HepG2 (cell line): Measurements from ENCODE around the gene RPTOR. TPM values are rescaled to one million over a fixed set of nuclear protein-coding genes. Genes with fewer than 3 reads are reported as not detected.

Experiments
- HDAC1 ChIP-seq: sonication (generic); formaldehyde crosslinking; IDR thresholded peaks from 2 replicates; pipeline ENCODE4 v1.5.1; 2020; ENCODE audit warnings: mild to moderate bottlenecking, missing genetic modification reagents
- KLF11 ChIP-seq: IDR thresholded peaks from 2 replicates; pipeline ENCODE4 v1.6.1; 2016; ENCODE audit warnings: missing compliant biosample characterization
- KLF13 ChIP-seq: sonication (generic); formaldehyde crosslinking; IDR thresholded peaks from 2 replicates; pipeline ENCODE4 v1.4.0; 2020; ENCODE audit warnings: mild to moderate bottlenecking, missing genetic modification reagents
- NBN ChIP-seq: fragments of 450-650 bp; conservative IDR thresholded peaks from 2 replicates; pipeline ENCODE4 v1.6.1; 2017
- NFIC ChIP-seq: IDR thresholded peaks from 2 replicates; pipeline ENCODE4 v1.6.1; 2012; ENCODE audit warnings: mild to moderate bottlenecking, low read length, inconsistent platforms
- PLRG1 ChIP-seq: fragments of 450-650 bp; conservative IDR thresholded peaks from 2 replicates; pipeline ENCODE4 v1.6.1; 2016
- POLR2G ChIP-seq: fragments of 200-400 bp; formaldehyde crosslinking; IDR thresholded peaks from 2 replicates; pipeline ENCODE4 v1.6.1; 2018; ENCODE audit warnings: mild to moderate bottlenecking, low read depth, low read length, moderate library complexity
- PRPF4 ChIP-seq: fragments of 200-400 bp; formaldehyde crosslinking; IDR thresholded peaks from 2 replicates; pipeline ENCODE4 v1.6.1; 2016; ENCODE audit warnings: low read length, low read depth; ENCODE audit not compliant: poor library complexity, severe bottlenecking
- RARG ChIP-seq: sonication (generic); formaldehyde crosslinking; IDR thresholded peaks from 2 replicates; pipeline ENCODE4 v1.4.0; 2020; ENCODE audit warnings: low read depth, mild to moderate bottlenecking, missing genetic modification reagents
- SOX6 ChIP-seq, 2 experiments: fragments of 450-650 bp in 1 of 2; sonication (generic) in 1 of 2; formaldehyde crosslinking in 1 of 2; IDR thresholded peaks; 2 replicates each; pipeline versions ENCODE4 v1.4.0 to v1.6.1; 2017 to 2020; ENCODE audit warnings: antibody characterized with exemption in 1 of 2, mild to moderate bottlenecking in 1 of 2, missing genetic modification reagents in 1 of 2
- SRY ChIP-seq: sonication (generic); formaldehyde crosslinking; IDR thresholded peaks from 2 replicates; pipeline ENCODE4 v1.8.0; 2022; ENCODE audit warnings: mild to moderate bottlenecking, missing genetic modification reagents
- ZMYM3 ChIP-seq: sonication (generic); formaldehyde crosslinking; IDR thresholded peaks from 2 replicates; pipeline ENCODE4 v1.5.1; 2020; ENCODE audit warnings: mild to moderate bottlenecking, missing genetic modification reagents
- ZNF121 ChIP-seq: sonication (generic); formaldehyde crosslinking; IDR thresholded peaks from 2 replicates; pipeline ENCODE4 v1.5.0; 2020; ENCODE audit warnings: mild to moderate bottlenecking, missing genetic modification reagents
- ZNF160 ChIP-seq: sonication (generic); formaldehyde crosslinking; IDR thresholded peaks from 2 replicates; pipeline ENCODE4 v1.8.0; 2022; ENCODE audit warnings: mild to moderate bottlenecking, inconsistent platforms, missing genetic modification reagents
- ZNF543 ChIP-seq: sonication (generic); formaldehyde crosslinking; IDR thresholded peaks from 2 replicates; pipeline ENCODE4 v1.4.0; 2020; ENCODE audit warnings: mild to moderate bottlenecking, missing genetic modification reagents
- ZNF552 ChIP-seq: sonication (generic); formaldehyde crosslinking; IDR thresholded peaks from 2 replicates; pipeline ENCODE4 v1.9.0; 2022; ENCODE audit warnings: missing genetic modification reagents, mild to moderate bottlenecking, borderline replicate concordance
- ZNF615 ChIP-seq: sonication (generic); formaldehyde crosslinking; IDR thresholded peaks from 2 replicates; pipeline ENCODE4 v1.5.0; 2020; ENCODE audit warnings: mild to moderate bottlenecking, missing genetic modification reagents, borderline replicate concordance
- ZNF644 ChIP-seq: IDR thresholded peaks from 2 replicates; pipeline ENCODE4 v1.6.1; 2016; ENCODE audit warnings: low read depth
- ZNF660 ChIP-seq: sonication (generic); formaldehyde crosslinking; IDR thresholded peaks from 2 replicates; pipeline ENCODE4 v1.5.1; 2020; ENCODE audit warnings: mild to moderate bottlenecking, low read depth, missing genetic modification reagents, borderline replicate concordance
- ZNF724P ChIP-seq: sonication (generic); formaldehyde crosslinking; IDR thresholded peaks from 2 replicates; pipeline ENCODE4 v1.8.0; 2022; ENCODE audit warnings: missing genetic modification reagents, borderline replicate concordance
- ZSCAN9 ChIP-seq: IDR thresholded peaks from 2 replicates; pipeline ENCODE4 v1.6.1; 2016; ENCODE audit warnings: borderline replicate concordance
- polyA plus RNA-seq, 8 experiments: library from polyadenylated mRNA; depleted of rRNA in 3 of 8; stranded (reverse) in 7 of 8; unstranded in 1 of 8; fragments of >200 nt; fragmentation: Illumina TruSeq in 4 of 8; extraction: Trizol in 4 of 8; gene quantifications; 2 replicates each; pipeline versions ENCODE4 v1.2.1 to v1.2.3, GENCODE V29; 2011 to 2016; ENCODE audit warnings: low read depth in 4 of 8, missing spikeins in 1 of 8, mixed read lengths in 1 of 8; ENCODE audit not compliant: insufficient read depth in 1 of 8
- total RNA-seq, 5 experiments: library from RNA; depleted of rRNA; stranded (reverse); fragments of >200 nt; fragmentation: Illumina TruSeq; extraction: Trizol; gene quantifications; 2 replicates each; pipeline ENCODE4 v1.2.3, GENCODE V29; 2016; ENCODE audit warnings: low read depth in 1 of 5
- TF ChIP-seq, protein P1 (sequence below): sonication (generic); formaldehyde crosslinking; IDR thresholded peaks from 2 replicates; pipeline ENCODE4 v1.5.0; 2020; ENCODE audit warnings: missing genetic modification reagents, mild to moderate bottlenecking, borderline replicate concordance
- TF ChIP-seq, protein P2 (sequence below): IDR thresholded peaks from 2 replicates; pipeline ENCODE4 v1.6.1; 2016; ENCODE audit warnings: missing compliant biosample characterization, missing genetic modification reagents, borderline replicate concordance
- TF ChIP-seq, protein P3 (sequence below): sonication (generic); formaldehyde crosslinking; IDR thresholded peaks from 2 replicates; pipeline ENCODE4 v1.8.0; 2022; ENCODE audit warnings: missing genetic modification reagents, mild to moderate bottlenecking, moderate library complexity, borderline replicate concordance
- TF ChIP-seq, protein P4 (sequence below): sonication (generic); formaldehyde crosslinking; IDR thresholded peaks from 2 replicates; pipeline ENCODE4 v1.4.0; 2020; ENCODE audit warnings: missing genetic modification reagents

Gene RPTOR
- total and polyA plus RNA-seq, 2 of the 13 experiments (the other 11 are each of a cell fraction or from before 2014, with no cell fraction given) = 6.6 to 25.3 TPM

DNA sequence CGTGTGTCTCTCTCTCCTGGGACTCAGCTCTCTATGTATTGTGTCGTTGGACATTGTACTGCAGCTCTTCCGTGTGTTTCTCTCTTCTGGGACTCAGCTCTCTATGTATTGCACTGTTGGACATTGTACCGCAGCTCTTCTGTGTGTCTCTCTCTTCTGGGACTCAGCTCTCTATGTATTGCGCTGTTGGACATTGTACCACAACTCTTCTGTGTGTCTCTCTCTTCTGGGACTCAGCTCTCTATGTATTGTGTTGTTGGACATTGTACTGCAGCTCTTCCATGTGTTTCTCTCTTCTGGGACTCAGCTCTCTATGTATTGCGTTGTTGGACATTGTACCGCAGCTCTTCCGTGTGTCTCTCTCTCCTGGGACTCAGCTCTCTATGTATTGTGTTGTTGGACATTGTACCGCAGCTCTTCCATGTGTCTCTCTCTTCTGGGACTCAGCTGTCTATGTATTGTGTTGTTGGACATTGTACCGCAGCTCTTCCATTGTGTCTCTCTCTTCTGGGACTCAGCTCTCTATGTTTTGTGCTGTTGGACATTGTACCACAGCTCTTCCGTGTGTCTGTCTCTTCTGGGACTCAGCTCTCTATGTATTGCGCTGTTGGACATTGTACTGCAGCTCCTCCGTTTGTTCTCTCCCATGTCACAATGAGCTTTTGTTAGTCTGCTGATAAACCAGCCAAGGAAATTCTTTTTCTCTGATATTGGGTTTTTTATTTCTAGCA, 84.8 kb downstream of the RPTOR start (continued):
- peak; percentile 88 for TF ChIP-seq ZNF552 (CRISPR knock-in tag)
- no peak for TF ChIP-seq PRPF4
- TF ChIP-seq, protein P1, sequence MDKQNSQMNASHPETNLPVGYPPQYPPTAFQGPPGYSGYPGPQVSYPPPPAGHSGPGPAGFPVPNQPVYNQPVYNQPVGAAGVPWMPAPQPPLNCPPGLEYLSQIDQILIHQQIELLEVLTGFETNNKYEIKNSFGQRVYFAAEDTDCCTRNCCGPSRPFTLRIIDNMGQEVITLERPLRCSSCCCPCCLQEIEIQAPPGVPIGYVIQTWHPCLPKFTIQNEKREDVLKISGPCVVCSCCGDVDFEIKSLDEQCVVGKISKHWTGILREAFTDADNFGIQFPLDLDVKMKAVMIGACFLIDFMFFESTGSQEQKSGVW (CRISPR knock-in tag) = no peak
- peak; percentile 99 for TF ChIP-seq ZNF160 (CRISPR knock-in tag)
- TF ChIP-seq PLRG1 = no peak
- TF ChIP-seq ZNF724P (CRISPR knock-in tag) = no peak
- TF ChIP-seq ZNF660 (CRISPR knock-in tag) = no peak
- no peak for TF ChIP-seq KLF11 (CRISPR knock-in tag)
- peak; percentile 36; the same call in 1 of the 2 replicates for TF ChIP-seq HDAC1 (CRISPR knock-in tag)
- peak; percentile 66; the same call in 1 of the 2 replicates for TF ChIP-seq ZMYM3 (CRISPR knock-in tag)
- no peak for TF ChIP-seq KLF13 (CRISPR knock-in tag)
- TF ChIP-seq, protein P2, sequence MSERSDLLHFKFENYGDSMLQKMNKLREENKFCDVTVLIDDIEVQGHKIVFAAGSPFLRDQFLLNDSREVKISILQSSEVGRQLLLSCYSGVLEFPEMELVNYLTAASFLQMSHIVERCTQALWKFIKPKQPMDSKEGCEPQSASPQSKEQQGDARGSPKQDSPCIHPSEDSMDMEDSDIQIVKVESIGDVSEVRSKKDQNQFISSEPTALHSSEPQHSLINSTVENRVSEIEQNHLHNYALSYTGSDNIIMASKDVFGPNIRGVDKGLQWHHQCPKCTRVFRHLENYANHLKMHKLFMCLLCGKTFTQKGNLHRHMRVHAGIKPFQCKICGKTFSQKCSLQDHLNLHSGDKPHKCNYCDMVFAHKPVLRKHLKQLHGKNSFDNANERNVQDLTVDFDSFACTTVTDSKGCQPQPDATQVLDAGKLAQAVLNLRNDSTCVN (CRISPR knock-in tag) = no peak
- TF ChIP-seq ZNF615 (CRISPR knock-in tag) = 0 out of 2 replicates have a peak, but pooled peaks have one; percentile 1
- TF ChIP-seq, protein P3, sequence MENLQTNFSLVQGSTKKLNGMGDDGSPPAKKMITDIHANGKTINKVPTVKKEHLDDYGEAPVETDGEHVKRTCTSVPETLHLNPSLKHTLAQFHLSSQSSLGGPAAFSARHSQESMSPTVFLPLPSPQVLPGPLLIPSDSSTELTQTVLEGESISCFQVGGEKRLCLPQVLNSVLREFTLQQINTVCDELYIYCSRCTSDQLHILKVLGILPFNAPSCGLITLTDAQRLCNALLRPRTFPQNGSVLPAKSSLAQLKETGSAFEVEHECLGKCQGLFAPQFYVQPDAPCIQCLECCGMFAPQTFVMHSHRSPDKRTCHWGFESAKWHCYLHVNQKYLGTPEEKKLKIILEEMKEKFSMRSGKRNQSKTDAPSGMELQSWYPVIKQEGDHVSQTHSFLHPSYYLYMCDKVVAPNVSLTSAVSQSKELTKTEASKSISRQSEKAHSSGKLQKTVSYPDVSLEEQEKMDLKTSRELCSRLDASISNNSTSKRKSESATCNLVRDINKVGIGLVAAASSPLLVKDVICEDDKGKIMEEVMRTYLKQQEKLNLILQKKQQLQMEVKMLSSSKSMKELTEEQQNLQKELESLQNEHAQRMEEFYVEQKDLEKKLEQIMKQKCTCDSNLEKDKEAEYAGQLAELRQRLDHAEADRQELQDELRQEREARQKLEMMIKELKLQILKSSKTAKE (CRISPR knock-in tag) = peak; percentile 10; the same call in 1 of the 2 replicates
- TF ChIP-seq RARG (CRISPR knock-in tag) = no peak
- 0 out of 2 replicates have a peak, but pooled peaks have one; percentile 36 for TF ChIP-seq POLR2G
- peak; percentile 90 for TF ChIP-seq NBN
- TF ChIP-seq ZNF121 = no peak
- peak; percentile 100 for TF ChIP-seq SOX6 (IDR thresholded peaks at IDR 0.05)
- peak; percentile 96 for TF ChIP-seq SOX6 (CRISPR knock-in tag; IDR thresholded peaks at IDR 0.05)
- TF ChIP-seq ZNF543 (CRISPR knock-in tag) = peak; percentile 19; the same call in 1 of the 2 replicates
- peak; percentile 37; the same call in 1 of the 2 replicates for TF ChIP-seq ZSCAN9 (CRISPR knock-in tag)
- peak; percentile 75; the same call in 1 of the 2 replicates for TF ChIP-seq NFIC
- TF ChIP-seq SRY (CRISPR knock-in tag) = no peak
- TF ChIP-seq ZNF644 (CRISPR knock-in tag) = no peak; the same call in 1 of the 2 replicates
- TF ChIP-seq, protein P4, sequence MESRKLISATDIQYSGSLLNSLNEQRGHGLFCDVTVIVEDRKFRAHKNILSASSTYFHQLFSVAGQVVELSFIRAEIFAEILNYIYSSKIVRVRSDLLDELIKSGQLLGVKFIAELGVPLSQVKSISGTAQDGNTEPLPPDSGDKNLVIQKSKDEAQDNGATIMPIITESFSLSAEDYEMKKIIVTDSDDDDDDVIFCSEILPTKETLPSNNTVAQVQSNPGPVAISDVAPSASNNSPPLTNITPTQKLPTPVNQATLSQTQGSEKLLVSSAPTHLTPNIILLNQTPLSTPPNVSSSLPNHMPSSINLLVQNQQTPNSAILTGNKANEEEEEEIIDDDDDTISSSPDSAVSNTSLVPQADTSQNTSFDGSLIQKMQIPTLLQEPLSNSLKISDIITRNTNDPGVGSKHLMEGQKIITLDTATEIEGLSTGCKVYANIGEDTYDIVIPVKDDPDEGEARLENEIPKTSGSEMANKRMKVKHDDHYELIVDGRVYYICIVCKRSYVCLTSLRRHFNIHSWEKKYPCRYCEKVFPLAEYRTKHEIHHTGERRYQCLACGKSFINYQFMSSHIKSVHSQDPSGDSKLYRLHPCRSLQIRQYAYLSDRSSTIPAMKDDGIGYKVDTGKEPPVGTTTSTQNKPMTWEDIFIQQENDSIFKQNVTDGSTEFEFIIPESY (CRISPR knock-in tag) = peak; percentile 63
